Posterior vena cava (tissue), 2 donors: Measurements from ENCODE around the gene ZNF385A. TPM values are rescaled to one million over a fixed set of nuclear protein-coding genes. Genes with fewer than 3 reads are reported as not detected.

Experiments used
- DNase-seq: peaks from one replicate; pipeline ENCODE4 v3.0.0-alpha.2; 2020; ENCODE audit warnings: low spot score
- intact Hi-C, 2 donors: fragments of 100-400 bp; cut with DNase I; formaldehyde crosslinking; loops; one replicate each; pipeline versions ENCODE4 v1.14.1 to v1.14.2; 2022 to 2023
- total RNA-seq, 2 donors: library from RNA; stranded (reverse); fragmentation: NEBNext Ultra II Directional; extraction: Animal tissue kit (Norgen Biotek cat#: 25700); gene quantifications; one replicate each; pipeline ENCODE4 v1.2.1, GENCODE V29; 2021
- donor health status: DM: yes; HTN: yes; CAD: no.
- donor health status: DM: yes; HTN: yes; CAD: no.

Gene ZNF385A
- total RNA-seq, 2 donors from 2014 or later, result 19.3 to 23.2 TPM

DNA sequence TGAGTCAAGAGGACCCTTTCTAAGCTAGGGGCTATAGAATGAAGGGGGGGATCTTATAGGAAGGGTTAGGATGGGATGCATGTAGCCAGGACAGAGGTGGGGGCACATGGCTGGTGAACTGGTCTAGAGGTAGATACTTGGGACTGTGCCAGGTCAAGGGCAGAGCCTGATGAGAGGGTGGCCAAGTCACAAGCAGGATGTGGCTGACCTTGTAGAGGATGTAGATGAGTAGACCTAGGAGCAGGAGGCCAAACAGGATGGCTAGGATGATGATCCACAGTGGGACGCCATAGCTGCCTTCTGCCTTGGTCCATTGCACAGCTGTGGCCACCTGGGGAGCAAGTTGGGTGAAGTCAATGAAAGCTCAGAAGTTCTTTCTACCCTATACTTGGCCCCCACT is 12.6 kb upstream of the ZNF385A start:
- intact Hi-C loops, result loop anchor here in 1 of 2 donors (5.0 kb wide), 1 partner anchor 40 kb away; no protein-coding TSS in a partner anchor
- DNase-seq, result no peak

DNA sequence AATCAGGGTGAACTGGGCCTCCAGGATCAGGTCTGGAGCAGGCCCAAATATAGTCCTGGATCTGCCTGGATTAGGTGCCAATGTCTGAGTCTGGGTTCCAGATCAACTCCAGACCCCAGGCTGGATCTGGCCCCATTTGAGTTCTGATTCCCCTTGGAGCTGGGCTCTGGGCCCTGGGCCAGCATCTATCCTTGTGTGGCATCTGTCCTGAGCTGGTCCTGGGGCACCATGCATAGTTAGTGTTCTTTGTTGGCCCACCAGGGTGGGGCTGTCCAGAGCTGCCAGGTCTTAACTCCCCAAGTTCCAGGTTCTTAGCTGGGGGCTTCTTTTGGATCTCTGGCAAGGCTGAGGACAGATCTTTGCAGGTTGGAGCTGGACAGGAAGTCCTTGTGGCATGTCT is 11.0 kb upstream of the ZNF385A start:
- intact Hi-C loops, result loop anchor here in 1 of 2 donors (5.0 kb wide), 1 partner anchor 42 kb away; no protein-coding TSS in a partner anchor
- no peak for DNase-seq

GRCh38 chr12:54394986-54395385 is 10.5 kb upstream of the ZNF385A start:
- intact Hi-C loops, result loop anchor here in 1 of 2 donors (5.0 kb wide), 1 partner anchor 42 kb away; no protein-coding TSS in a partner anchor
- DNase-seq, result no peak

DNA sequence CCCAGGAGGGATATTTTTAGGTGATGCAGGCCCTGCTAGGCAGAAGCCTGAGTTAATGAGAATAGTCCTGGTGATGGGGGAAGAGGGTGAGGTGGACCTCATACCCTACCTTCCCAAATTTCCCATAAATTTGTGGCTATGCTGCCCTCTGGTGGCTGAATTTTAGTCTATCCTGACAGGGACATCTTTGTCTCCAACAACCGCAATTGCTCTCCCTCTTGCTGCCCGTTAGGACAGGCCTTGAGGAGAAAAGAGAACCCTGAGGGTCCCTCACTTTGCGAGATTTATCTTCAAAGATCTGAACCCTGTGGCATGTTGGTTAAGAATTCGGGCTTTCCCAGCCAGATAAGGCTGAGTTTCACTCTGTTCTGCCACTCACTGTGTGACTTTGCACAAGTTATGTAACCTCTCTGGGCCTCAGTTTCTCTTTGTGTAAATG is 9.8 kb upstream of the ZNF385A start:
- DNase-seq, result no peak
- intact Hi-C loops, result no loop called here

DNA sequence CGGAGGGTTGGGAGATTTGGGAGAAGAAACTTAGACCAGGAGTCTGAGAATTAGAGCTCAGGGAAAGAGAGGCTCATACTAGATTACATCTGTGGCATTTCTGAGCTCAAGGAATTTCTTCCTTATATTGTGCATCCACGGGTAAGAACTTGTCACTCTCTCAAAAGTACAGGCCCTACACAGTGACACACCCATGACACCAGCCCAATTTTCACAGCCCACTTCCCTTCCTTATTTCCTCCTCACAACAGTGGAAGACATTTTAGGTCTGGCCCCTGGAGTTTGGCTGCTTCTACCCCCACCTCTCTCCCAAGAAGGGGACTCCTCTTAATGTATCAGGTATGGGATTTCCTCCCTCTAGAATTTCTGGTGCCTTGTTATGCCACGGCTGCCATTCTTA is 9.2 kb upstream of the ZNF385A start:
- intact Hi-C loops, result no loop called here
- no peak for DNase-seq

- DNase-seq, result no peak
- intact Hi-C loops, result no loop called here
Observed at GRCh38 chr12:54393207-54393609, 8.7 kb upstream of the ZNF385A start.

DNA sequence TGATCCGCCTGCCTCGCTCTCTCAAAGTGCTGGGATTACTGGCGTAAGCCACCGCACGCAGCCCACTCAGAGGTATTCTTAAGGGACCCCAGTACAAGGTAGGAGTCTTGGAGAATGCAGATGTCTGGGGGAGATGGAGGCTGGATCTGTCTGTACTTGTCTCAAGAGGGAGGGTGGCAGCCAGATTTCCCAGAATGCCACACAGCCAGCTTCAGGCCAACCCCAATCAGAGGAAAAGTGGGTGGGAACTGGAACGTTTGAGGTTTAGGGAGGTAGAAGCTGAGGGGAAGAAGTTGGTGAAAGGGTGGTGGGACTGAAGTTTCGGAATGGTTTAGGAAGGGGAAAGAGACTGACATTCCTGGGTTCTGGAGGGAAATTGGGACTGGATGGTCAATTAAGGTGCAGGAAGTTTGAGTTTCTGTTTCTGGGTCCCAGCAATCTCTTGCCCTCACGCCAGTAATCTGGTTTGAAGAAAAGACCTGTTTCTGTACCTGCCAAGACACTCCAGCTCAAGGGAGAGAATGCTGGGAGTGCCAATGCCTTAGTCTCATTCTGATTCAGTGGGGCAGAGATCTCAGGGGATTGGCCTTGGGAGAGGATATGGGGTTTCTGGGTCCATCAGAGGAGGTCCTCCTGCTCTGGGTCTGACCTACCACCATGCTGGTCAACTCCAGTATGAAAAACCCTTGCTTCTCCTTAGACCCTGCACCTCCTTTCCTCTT is 8.1 kb upstream of the ZNF385A start:
- intact Hi-C loops, result no loop called here
- DNase-seq, result no peak

DNA sequence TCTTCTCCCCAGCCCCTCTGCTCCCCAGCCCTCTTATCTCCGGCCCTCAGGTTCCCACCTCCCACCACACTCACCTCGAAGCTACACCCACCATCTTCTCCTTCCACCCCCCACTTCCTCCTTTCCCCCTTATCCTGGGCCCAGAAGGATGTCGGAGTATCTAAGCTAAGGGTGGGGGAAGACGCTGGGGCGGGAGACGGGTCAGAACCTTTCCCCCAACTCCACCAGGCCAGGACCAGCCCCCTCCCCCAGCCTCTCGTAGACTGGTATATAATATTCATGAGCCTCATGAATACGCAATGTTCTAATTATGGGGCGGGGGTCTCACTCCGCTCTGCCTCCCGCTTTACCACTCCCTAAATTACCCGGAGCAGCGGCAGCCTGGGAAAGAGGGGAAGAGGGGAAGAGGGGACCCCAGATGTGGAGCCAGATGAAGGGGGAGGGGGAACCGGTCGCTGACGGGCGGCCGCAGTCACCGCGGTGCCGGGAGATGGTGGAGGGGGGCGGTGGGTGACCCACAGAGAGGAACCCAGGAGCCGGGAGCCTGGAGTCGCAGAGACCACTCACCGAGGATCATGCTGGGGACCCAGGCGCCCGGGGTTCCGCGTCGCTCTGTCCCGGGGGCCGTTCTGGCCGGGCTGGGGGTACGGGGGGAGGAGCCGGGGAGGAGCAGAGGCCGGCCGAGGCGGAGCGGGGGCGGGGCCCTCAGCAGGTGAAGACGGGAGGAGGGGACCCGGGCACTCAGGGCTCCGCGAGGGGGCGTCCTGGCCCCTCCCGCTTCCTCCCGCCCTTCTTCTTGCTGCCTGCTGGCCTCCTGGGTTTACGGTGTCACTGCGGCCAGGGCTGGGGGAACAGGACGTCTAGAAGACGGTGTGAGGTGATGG is 6.4 kb upstream of the ZNF385A start:
- intact Hi-C loops, result no loop called here
- no peak for DNase-seq

GRCh38 chr12:54390176-54390667 is 5.7 kb upstream of the ZNF385A start:
- DNase-seq, result no peak
- intact Hi-C loops, result no loop called here

DNA sequence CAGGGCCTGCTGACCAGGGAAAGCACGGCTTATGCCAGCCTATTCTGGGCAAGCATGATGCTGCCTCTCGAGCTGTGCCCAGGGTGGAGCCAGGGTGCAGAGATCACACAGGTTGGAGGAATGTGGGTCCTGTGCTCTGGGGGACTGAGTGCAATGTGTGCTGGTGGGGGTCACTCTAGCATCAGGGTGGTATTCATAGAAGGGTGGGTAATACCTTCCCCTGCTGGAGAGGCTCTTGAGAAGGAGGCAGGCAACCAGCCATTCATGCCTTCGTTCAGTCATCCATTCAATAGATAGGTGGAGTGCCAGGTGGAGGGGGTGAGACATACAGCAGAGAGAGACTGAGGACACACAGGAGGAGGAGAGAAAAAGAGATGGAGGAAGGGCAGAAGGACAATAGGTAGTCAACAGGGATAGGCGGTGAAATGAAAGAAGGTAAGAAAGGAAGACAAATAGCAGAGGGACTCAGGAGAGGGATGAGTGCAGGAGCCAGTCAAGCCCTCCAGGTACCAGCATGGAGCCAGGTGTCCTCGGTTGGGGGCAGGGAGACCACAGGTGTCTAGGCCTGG is 5.2 kb upstream of the ZNF385A start:
- no peak for DNase-seq
- intact Hi-C loops, result loop anchor here in 1 of 2 donors (10.0 kb wide), 1 partner anchor 45 kb away; no protein-coding TSS in a partner anchor

GRCh38 chr12:54389134-54389508 is 4.6 kb upstream of the ZNF385A start:
- intact Hi-C loops, result loop anchor here in 1 of 2 donors (10.0 kb wide), 1 partner anchor 46 kb away; no protein-coding TSS in a partner anchor
- DNase-seq, result no peak

DNA sequence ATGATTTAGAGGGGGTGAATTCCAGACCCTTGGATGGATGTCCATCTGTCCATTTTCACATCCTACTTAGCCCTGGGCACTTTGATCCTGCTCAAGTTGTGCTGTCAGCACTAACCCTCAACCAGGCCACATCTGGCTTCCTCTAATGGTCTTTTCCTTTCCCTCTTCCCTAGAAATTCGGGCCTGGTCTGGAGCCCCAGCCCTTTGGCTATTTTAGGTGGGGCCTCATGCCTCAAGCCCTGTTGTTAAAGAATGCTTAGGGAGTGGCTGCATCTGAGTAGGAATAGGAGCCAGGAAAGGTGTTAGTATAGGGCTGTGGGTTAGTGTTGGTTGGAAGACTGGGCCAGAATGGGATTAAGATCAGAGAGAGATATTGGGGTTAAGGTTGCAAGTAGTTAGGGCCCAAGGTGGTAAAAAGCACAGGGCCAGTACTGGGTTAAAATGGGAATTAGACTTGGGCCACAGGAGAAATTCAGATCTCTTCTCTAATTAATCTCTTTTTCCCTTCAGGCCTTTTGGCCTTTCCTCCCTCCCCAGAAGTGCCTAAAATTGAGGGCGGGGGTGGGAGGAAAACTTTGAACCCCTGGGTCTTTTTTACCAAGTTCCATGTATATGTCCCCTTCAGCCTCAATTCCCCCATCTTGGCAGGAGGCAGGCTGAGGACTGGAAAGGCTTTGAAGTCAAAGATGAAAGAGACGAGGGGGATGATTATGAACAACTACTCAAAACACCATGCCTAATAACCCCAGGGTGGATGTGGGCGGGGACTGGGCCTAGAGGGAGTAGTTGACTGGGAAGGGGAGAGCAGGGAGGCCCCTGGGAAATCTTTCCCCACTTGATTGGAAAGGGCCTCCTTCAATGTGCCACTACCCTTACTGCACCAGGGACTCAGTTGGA is 4.0 kb upstream of the ZNF385A start:
- intact Hi-C loops, result loop anchor here in 1 of 2 donors (10.0 kb wide), 1 partner anchor 46 kb away; no protein-coding TSS in a partner anchor
- no peak for DNase-seq

- intact Hi-C loops, result loop anchor here in 1 of 2 donors (10.0 kb wide), 1 partner anchor 48 kb away; no protein-coding TSS in a partner anchor
- no peak for DNase-seq
Observed at GRCh38 chr12:54387114-54387467, 2.6 kb upstream of the ZNF385A start.

DNA sequence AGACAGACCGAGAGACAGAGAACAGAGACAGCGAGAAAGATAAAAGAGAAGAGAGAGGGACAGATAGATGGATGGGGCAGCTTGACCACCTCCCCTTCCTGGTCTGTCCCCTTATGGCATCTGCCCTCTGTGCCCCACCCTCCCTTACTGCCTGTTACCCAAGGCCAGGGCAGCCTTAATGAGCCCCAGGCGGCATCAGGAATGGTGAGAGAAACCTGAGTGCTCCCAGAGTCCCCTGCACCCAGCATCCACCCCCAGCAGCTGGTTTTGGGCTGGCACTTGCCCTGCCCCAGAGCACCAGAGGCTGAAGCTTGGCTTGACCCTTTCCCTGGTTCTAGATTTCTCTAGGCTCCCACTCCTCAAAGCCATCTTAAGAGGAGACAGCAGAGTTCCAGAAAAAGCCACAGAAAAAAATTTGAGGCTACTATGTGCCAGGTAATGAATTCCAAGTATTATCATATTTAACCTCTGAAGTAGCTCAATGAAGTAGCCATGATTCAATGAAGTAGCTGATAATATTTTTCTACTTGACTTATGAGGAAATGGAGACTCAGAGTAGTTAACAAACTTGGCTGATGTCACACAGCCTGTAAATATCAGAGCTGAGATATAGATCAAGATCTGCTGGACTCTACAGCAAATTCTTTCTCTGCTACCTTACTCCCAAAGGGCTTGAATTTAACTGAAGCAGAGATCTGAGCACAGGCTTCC is 2.0 kb upstream of the ZNF385A start:
- intact Hi-C loops, result loop anchor here in 1 of 2 donors (10.0 kb wide), 1 partner anchor 48 kb away; no protein-coding TSS in a partner anchor
- DNase-seq, result no peak

- intact Hi-C loops, result loop anchor here in 1 of 2 donors (10.0 kb wide), 1 partner anchor 49 kb away; no protein-coding TSS in a partner anchor
Observed at GRCh38 chr12:54385251-54385914, 850 bp upstream of the ZNF385A start.

DNA sequence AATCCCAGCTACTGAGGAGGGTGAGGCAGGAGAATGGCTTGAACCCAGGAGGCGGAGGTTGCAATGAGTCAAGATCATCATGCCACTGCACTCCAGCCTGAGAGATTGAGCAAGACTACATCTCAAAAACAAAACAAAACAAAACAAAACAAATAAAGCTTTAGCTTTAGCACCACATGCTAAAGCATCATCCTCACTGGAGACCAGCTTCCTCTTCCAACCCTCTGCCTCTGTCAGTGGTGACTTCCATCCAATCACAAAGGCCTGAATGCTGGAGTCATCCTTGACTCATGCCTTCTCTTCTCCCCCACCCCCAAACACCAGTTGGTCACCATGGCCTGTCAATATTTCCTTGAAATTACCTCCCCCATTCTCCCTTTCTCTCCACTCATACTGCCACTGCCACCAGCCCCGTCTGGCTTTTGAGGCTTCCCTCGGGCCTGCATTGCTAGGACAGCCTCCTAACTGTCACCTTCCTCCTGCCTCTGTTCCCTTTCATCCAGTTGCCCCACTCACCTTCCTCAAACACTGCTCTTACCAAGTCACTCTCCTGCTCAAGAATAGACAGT is 1.4 kb downstream of the ZNF385A start:
- intact Hi-C loops, result loop anchor here in 1 of 2 donors (10.0 kb wide), 1 partner anchor 52 kb away; no protein-coding TSS in a partner anchor
- DNase-seq, result no peak

More at GRCh38 chr12:54385251-54385914, 850 bp upstream of the ZNF385A start:
- no peak for DNase-seq

- DNase-seq, result no peak
- intact Hi-C loops, result loop anchor here in 1 of 2 donors (10.0 kb wide), 1 partner anchor 54 kb away; no protein-coding TSS in a partner anchor
Observed at GRCh38 chr12:54381136-54381535, 3.4 kb downstream of the ZNF385A start.
